ENCODE data around the gene ATP2A1. TPM values are rescaled to one million over a fixed set of nuclear protein-coding genes. Genes with fewer than 3 reads are reported as not detected.

Gene ATP2A1
- total and polyA plus RNA-seq, 2 of the 13 experiments (the other 11 are each of a cell fraction or from before 2014, with no cell fraction given): 3.2 to 12.5 TPM

GRCh38 chr16:28863929-28864793 lies 14.1 kb upstream of the ATP2A1 start (continued):
- no peak for TF ChIP-seq CBX1 (IDR thresholded peaks at IDR 0.05; ENCODE audit: low read depth)
- TF ChIP-seq ZNF296 (CRISPR knock-in tag; conservative IDR thresholded peaks at IDR 0.05): peak; percentile 71; the same call in 1 of the 2 replicates
- TF ChIP-seq STAG1 (CRISPR knock-in tag; IDR thresholded peaks at IDR 0.05): no peak
- 0 out of 2 replicates have a peak, but pooled peaks have one; percentile 39 for TF ChIP-seq PCBP1 (IDR thresholded peaks at IDR 0.05; ENCODE audit: borderline replicate concordance, low read depth, low read length)
- no peak for TF ChIP-seq SPEN (CRISPR knock-in tag; IDR thresholded peaks at IDR 0.05; ENCODE audit: low read depth)
- TF ChIP-seq ZNF260 (CRISPR knock-in tag; IDR thresholded peaks at IDR 0.05; ENCODE audit: borderline replicate concordance, low read depth): no peak; the same call in 1 of the 2 replicates
- no peak for TF ChIP-seq ZUFSP (CRISPR knock-in tag; IDR thresholded peaks at IDR 0.05; ENCODE audit: borderline replicate concordance)
- no peak for TF ChIP-seq THAP9 (CRISPR knock-in tag; IDR thresholded peaks at IDR 0.05; ENCODE audit: borderline replicate concordance)
- no peak for TF ChIP-seq ZNF235 (CRISPR knock-in tag; IDR thresholded peaks at IDR 0.05; ENCODE audit: borderline replicate concordance)
- TF ChIP-seq ZNF431 (CRISPR knock-in tag; IDR thresholded peaks at IDR 0.05; ENCODE audit: borderline replicate concordance, low read depth): 0 out of 2 replicates have a peak, but pooled peaks have one; percentile 43
- no peak for TF ChIP-seq KLF11 (CRISPR knock-in tag; IDR thresholded peaks at IDR 0.05)
- TF ChIP-seq CBFB (CRISPR knock-in tag; IDR thresholded peaks at IDR 0.05): 0 out of 2 replicates have a peak, but pooled peaks have one; percentile 22
- TF ChIP-seq ZNF205 (CRISPR knock-in tag; IDR thresholded peaks at IDR 0.05): peak; percentile 51; the same call in 1 of the 2 replicates
- no peak for TF ChIP-seq ZBTB14 (CRISPR knock-in tag; IDR thresholded peaks at IDR 0.05)
- no peak; the same call in 1 of the 2 replicates for TF ChIP-seq TRIM24 (CRISPR knock-in tag; IDR thresholded peaks at IDR 0.05)
- TF ChIP-seq ZFP41 (CRISPR knock-in tag; IDR thresholded peaks at IDR 0.05; ENCODE audit: borderline replicate concordance): no peak; the same call in 1 of the 2 replicates
- no peak for TF ChIP-seq BHLHE40 (IDR thresholded peaks at IDR 0.05; ENCODE audit: low read length)
- peak; percentile 40; the same call in 1 of the 2 replicates for TF ChIP-seq ZNF225 (CRISPR knock-in tag; IDR thresholded peaks at IDR 0.05)
- 0 out of 2 replicates have a peak, but pooled peaks have one; percentile 63 for TF ChIP-seq ZNF234 (CRISPR knock-in tag; conservative IDR thresholded peaks at IDR 0.05)
- no peak for TF ChIP-seq RORA (CRISPR knock-in tag; IDR thresholded peaks at IDR 0.05)
- 0 out of 2 replicates have a peak, but pooled peaks have one; percentile 14 for TF ChIP-seq HES4 (CRISPR knock-in tag; IDR thresholded peaks at IDR 0.05; ENCODE audit: borderline replicate concordance)
- TF ChIP-seq ZNF589 (CRISPR knock-in tag; conservative IDR thresholded peaks at IDR 0.05): peak; percentile 20; the same call in 1 of the 2 replicates
- TF ChIP-seq SP2 (CRISPR knock-in tag; IDR thresholded peaks at IDR 0.05): 0 out of 2 replicates have a peak, but pooled peaks have one; percentile 22
- TF ChIP-seq ZSCAN30 (CRISPR knock-in tag; IDR thresholded peaks at IDR 0.05): no peak
- TF ChIP-seq ZBTB21 (CRISPR knock-in tag; IDR thresholded peaks at IDR 0.05): no peak

Measured in HepG2 (cell line).